Endodermal cell (in vitro differentiated cells): ENCODE measurements around the gene TSPAN17. TPM values are rescaled to one million over a fixed set of nuclear protein-coding genes. Genes with fewer than 3 reads are reported as not detected.

Experiments
- DNase-seq: peaks from one replicate; pipeline ENCODE4 v3.0.0-alpha.2; 2017
- H3K27ac ChIP-seq: 2 replicates; pipeline ENCODE4 v1.5.1; 2013; ENCODE audit warnings: mild to moderate bottlenecking, low read depth, low read length, moderate library complexity
- H3K27me3 ChIP-seq: 2 replicates; pipeline ENCODE4 v1.6.1; 2013; ENCODE audit warnings: mild to moderate bottlenecking, low read length, moderate library complexity; ENCODE audit not compliant: insufficient read depth, control insufficient read depth, poor library complexity, severe bottlenecking
- H3K36me3 ChIP-seq: 2 replicates; pipeline ENCODE4 v1.7.0; 2013; ENCODE audit warnings: mild to moderate bottlenecking, low read length, moderate library complexity; ENCODE audit not compliant: control insufficient read depth, insufficient read depth
- H3K4me1 ChIP-seq: one replicate; pipeline ENCODE4 v1.7.0; 2013; ENCODE audit warnings: low read length; ENCODE audit not compliant: control insufficient read depth, insufficient read depth
- H3K4me3 ChIP-seq: 2 replicates; pipeline ENCODE4 v1.5.1; 2013; ENCODE audit warnings: mild to moderate bottlenecking, low read length, moderate library complexity
- H3K9ac ChIP-seq: 2 replicates; pipeline ENCODE4 v1.6.1; 2013; ENCODE audit warnings: mild to moderate bottlenecking, low read length, moderate library complexity; ENCODE audit not compliant: poor library complexity, severe bottlenecking; ENCODE audit errors: extremely low read depth
- H3K9me3 ChIP-seq: 2 replicates; pipeline ENCODE4 v1.6.1; 2013; ENCODE audit warnings: mild to moderate bottlenecking, low read length, moderate library complexity; ENCODE audit not compliant: control insufficient read depth
- H3K27ac Mint-ChIP-seq: 2 replicates; pipeline ENCODE4 v1.8.0; 2020; ENCODE audit warnings: mixed read lengths
- H3K27me3 Mint-ChIP-seq: 2 replicates; pipeline ENCODE4 v1.8.0; 2021; ENCODE audit warnings: mild to moderate bottlenecking, mixed read lengths; ENCODE audit not compliant: insufficient read depth
- H3K36me3 Mint-ChIP-seq: 2 replicates; pipeline ENCODE4 v1.8.0; 2020; ENCODE audit warnings: low read depth, mixed read lengths
- H3K4me1 Mint-ChIP-seq: 2 replicates; pipeline ENCODE4 v1.8.0; 2020; ENCODE audit warnings: mixed read lengths
- H3K4me3 Mint-ChIP-seq: 2 replicates; pipeline ENCODE4 v1.8.0; 2020; ENCODE audit warnings: mild to moderate bottlenecking, moderate library complexity, mixed read lengths
- H3K9me3 Mint-ChIP-seq: 2 replicates; pipeline ENCODE4 v1.8.0; 2020; ENCODE audit warnings: mild to moderate bottlenecking, mixed read lengths
- WGBS, 2 experiments: methylation state at CpG; one replicate each; pipeline versions ENCODE4 v1.1.5 to v1.1.7; 2013; ENCODE audit warnings: missing lambda C conversion rate in 2 of 2, mixed read lengths in 1 of 2; ENCODE audit not compliant: insufficient coverage in 1 of 2, insufficient read length in 1 of 2; 5-methylcytosine and 5-hydroxymethylcytosine counted together
- total RNA-seq, 2 donors: library from RNA; stranded (reverse); fragmentation: NEBNext Ultra II Directional in 1 of 2; extraction: Animal tissue kit (Norgen Biotek cat#: 25700) in 1 of 2; gene quantifications; 2 replicates in 1 of 2; 3 replicates in 1 of 2; pipeline ENCODE4 v1.2.1, GENCODE V29; 2021
- TF ChIP-seq, protein P1 (sequence below): fragments of 200-600 bp; sonication (generic); conservative IDR thresholded peaks from 2 replicates; pipeline ENCODE4 v1.5.0; 2021; ENCODE audit warnings: antibody characterized with exemption, mild to moderate bottlenecking

The TSPAN17 gene
- total RNA-seq, 2 donors from 2014 or later, result 49.3 to 50.3 TPM

DNA sequence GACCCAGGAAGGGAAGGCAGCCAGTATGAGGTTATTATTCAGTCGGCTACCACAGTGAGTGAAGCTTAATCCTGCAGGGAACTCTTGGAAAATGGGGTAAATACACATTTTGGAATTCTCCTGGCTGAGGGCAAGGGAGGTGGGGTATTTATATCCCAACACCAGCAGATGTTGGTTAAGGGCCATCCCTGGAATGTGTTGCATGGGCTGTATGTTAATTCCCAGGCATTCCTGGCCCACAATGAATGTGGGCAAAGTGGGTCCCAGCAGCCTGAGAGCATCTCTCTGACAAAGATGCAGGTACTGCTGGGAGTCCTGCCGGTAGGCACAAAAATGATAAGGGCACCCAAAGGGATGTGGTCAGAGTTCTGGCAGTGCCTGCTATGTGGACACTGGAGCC, 34.4 kb upstream of the TSPAN17 start:
- peaks cover 5% of the 10 kb centered on the region for H3K4me1 Mint-ChIP-seq
- Histone ChIP-seq H3K27ac (no peak overlapping the region), H3K9me3 (no peaks in the 10 kb centered on the region), H3K36me3 (no peaks in the 10 kb centered on the region), H3K9ac (no peak overlapping the region), H3K4me3 (no peak overlapping the region), H3K27me3 (peaks cover 42% of the 10 kb centered on the region), H3K4me1 (no peaks in the 10 kb centered on the region)
- H3K4me3 Mint-ChIP-seq, result no peak overlapping the region
- TF ChIP-seq, protein P1, sequence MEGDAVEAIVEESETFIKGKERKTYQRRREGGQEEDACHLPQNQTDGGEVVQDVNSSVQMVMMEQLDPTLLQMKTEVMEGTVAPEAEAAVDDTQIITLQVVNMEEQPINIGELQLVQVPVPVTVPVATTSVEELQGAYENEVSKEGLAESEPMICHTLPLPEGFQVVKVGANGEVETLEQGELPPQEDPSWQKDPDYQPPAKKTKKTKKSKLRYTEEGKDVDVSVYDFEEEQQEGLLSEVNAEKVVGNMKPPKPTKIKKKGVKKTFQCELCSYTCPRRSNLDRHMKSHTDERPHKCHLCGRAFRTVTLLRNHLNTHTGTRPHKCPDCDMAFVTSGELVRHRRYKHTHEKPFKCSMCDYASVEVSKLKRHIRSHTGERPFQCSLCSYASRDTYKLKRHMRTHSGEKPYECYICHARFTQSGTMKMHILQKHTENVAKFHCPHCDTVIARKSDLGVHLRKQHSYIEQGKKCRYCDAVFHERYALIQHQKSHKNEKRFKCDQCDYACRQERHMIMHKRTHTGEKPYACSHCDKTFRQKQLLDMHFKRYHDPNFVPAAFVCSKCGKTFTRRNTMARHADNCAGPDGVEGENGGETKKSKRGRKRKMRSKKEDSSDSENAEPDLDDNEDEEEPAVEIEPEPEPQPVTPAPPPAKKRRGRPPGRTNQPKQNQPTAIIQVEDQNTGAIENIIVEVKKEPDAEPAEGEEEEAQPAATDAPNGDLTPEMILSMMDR, result no peak
- H3K27me3 Mint-ChIP-seq, result peaks cover 68% of the 10 kb centered on the region
- no peaks in the 10 kb centered on the region for H3K9me3 Mint-ChIP-seq
- no peak overlapping the region for H3K27ac Mint-ChIP-seq
- no peaks in the 10 kb centered on the region for H3K36me3 Mint-ChIP-seq
- DNase-seq, result no peak
- 79 to 82% methylated on average over 2 of the region's 2 CpGs for WGBS, 2 experiments

DNA sequence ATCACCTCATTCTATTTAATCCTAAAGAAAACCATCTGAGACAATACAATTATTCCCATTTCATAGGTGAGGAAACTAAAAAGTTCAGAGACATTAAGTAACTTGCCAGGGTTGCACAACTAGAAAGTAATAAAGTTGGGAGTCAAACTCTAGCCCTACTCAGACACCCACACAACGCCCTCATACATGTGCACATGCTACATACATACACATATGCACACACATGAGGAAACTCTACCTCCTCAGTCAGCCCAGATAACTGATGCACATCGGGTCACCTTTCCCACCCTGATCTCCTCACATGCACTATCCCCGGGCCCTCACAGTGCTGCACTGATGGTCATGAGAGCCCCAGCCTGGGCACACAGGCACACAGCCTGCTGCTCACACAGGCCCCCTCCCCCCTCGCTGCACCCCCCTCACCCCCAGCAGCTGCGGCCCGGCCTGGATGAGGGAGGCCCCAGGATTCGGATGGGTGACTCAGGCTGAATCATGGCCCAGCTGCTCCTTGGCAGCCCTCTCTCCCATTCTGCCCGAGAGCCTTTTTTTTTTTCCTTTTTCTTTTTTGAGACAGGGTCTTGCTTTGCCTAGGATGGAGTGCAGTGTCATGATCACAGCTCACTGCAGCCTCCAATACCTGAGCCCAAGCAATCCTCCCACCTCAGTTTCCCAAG, 32.3 kb upstream of the TSPAN17 start:
- Mint-ChIP-seq H3K27ac (no peak overlapping the region), H3K4me1 (no peaks in the 10 kb centered on the region), H3K9me3 (no peaks in the 10 kb centered on the region), H3K36me3 (no peaks in the 10 kb centered on the region), H3K27me3 (peaks cover 75% of the 10 kb centered on the region), H3K4me3 (no peak overlapping the region)
- Histone ChIP-seq H3K27me3 (peaks cover 52% of the 10 kb centered on the region), H3K36me3 (no peaks in the 10 kb centered on the region), H3K4me3 (no peak overlapping the region), H3K9me3 (no peaks in the 10 kb centered on the region), H3K27ac (no peak overlapping the region), H3K9ac (no peak overlapping the region), H3K4me1 (no peaks in the 10 kb centered on the region)
- TF ChIP-seq, protein P1, result no peak
- 71 to 77% methylated on average over 3 to 8 of the region's 8 CpGs for WGBS, 2 experiments
- no peak for DNase-seq

DNA sequence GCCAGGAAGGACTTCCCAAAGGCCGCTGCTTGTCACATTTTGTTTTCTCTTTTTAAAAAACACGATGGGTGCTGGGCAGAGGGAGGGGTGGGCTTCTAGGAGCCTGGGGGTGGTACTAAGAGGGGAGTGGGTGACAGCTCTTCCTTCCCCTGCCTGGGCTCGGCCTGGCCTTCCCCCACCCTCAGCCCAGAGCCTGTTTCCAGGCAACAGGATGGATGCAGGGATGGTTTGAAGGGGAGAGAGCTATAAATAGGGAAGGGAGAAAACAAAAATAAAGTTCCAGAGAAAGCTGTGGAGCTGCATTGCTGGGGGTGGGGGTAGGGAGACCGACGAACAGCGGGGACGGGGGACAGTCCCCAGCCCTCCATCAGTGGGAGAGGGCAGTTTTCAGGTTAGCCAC, 30.8 kb upstream of the TSPAN17 start:
- H3K4me1 Mint-ChIP-seq, result peaks cover 4% of the 10 kb centered on the region
- peaks cover 62% of the 10 kb centered on the region for H3K27me3 ChIP-seq

More for the DNA sequence above, 30.8 kb upstream of the TSPAN17 start:
- no peak overlapping the region for H3K4me3 ChIP-seq
- WGBS, 2 experiments, result 79 to 82% methylated on average over 6 of the region's 7 CpGs
- Mint-ChIP-seq H3K36me3 (no peaks in the 10 kb centered on the region), H3K27me3 (peaks cover 84% of the 10 kb centered on the region), H3K27ac (no peak overlapping the region), H3K4me3 (no peak overlapping the region), H3K9me3 (no peaks in the 10 kb centered on the region)
- no peak overlapping the region for H3K27ac ChIP-seq
- no peaks in the 10 kb centered on the region for H3K36me3 ChIP-seq
- TF ChIP-seq, protein P1, result no peak
- H3K9me3 ChIP-seq, result no peaks in the 10 kb centered on the region
- H3K4me1 ChIP-seq, result no peaks in the 10 kb centered on the region
- DNase-seq, result no peak
- no peak overlapping the region for H3K9ac ChIP-seq
